Panc1 (cell line): Measurements from ENCODE around the gene DRC3. TPM values are rescaled to one million over a fixed set of nuclear protein-coding genes. Genes with fewer than 3 reads are reported as not detected.

ENCODE experiments used
- ATAC-seq: fragments of 200-7000 bp; cut with Tn5 transposase; 2 replicates; pipeline ENCODE4 v1.9.1; 2020; ENCODE audit warnings: mild to moderate bottlenecking, moderate library complexity
- BruUV-seq: library from RNA; stranded (reverse); fragments of 400-500 nt; replicated peaks from 2 replicates; lab custom pipeline; 2021; lab: Mats Ljungman, UMichigan
- CTCF ChIA-PET: fragments of 300-600 bp; sonication (Branson Sonifier 250); formaldehyde crosslinking; loops from one replicate; lab custom pipeline; 2022; ENCODE audit warnings: antibody characterized with exemption; lab: Charles Lee
- POLR2A ChIA-PET: fragments of 300-600 bp; sonication (Branson Sonifier 250); formaldehyde crosslinking; loops from one replicate; lab custom pipeline; 2022; ENCODE audit warnings: antibody characterized with exemption; lab: Charles Lee
- DNase-seq: peaks from one replicate; pipeline ENCODE4 v3.0.0-alpha.2; 2010; ENCODE audit warnings: low read depth, low spot score
- H3K27ac ChIP-seq: 2 replicates; pipeline ENCODE4 v1.5.1; 2011; ENCODE audit warnings: mild to moderate bottlenecking, low read length, inconsistent platforms
- H3K27me3 ChIP-seq: fragments of 200-500 bp; sonication (Bioruptor generic); 2 replicates; pipeline ENCODE4 v1.6.0; 2014; ENCODE audit warnings: low read length, inconsistent platforms; ENCODE audit not compliant: control insufficient read depth, insufficient read depth
- H3K36me3 ChIP-seq: fragments of 200-500 bp; sonication (Bioruptor generic); 2 replicates; pipeline ENCODE4 v1.5.1; 2014; ENCODE audit warnings: inconsistent platforms, mild to moderate bottlenecking, low read length, moderate library complexity; ENCODE audit not compliant: control insufficient read depth, insufficient read depth
- H3K4me1 ChIP-seq: 2 replicates; pipeline ENCODE4 v1.5.1; 2011; ENCODE audit warnings: inconsistent platforms, mild to moderate bottlenecking, low read length, moderate library complexity; ENCODE audit not compliant: control insufficient read depth, insufficient read depth
- H3K4me3 ChIP-seq, 2 experiments: 2 replicates each; pipeline ENCODE4 v1.5.1; 2011 to 2012; ENCODE audit warnings: low read depth in 2 of 2, low read length in 2 of 2, mild to moderate bottlenecking in 2 of 2, inconsistent platforms in 1 of 2, moderate library complexity in 1 of 2
- H3K9me3 ChIP-seq: fragments of 200-500 bp; sonication (Bioruptor generic); 2 replicates; pipeline ENCODE4 v1.5.1; 2014; ENCODE audit warnings: low read depth, mild to moderate bottlenecking, inconsistent platforms, low read length, moderate library complexity; ENCODE audit not compliant: control insufficient read depth, insufficient read depth
- CTCF ChIP-seq: fragments of 450-650 bp; IDR thresholded peaks from 2 replicates; pipeline ENCODE4 v1.5.1; 2017; ENCODE audit warnings: mild to moderate bottlenecking
- POLR2AphosphoS5 ChIP-seq: IDR thresholded peaks from 2 replicates; pipeline ENCODE4 v1.6.1; 2012; ENCODE audit warnings: mild to moderate bottlenecking, low read depth, low read length, moderate library complexity
- REST ChIP-seq, 2 experiments: IDR thresholded peaks; 2 replicates each; pipeline ENCODE4 v1.6.1; 2011 to 2012; ENCODE audit warnings: low read depth in 2 of 2, control low read depth in 1 of 2, low read length in 1 of 2, mild to moderate bottlenecking in 1 of 2, moderate library complexity in 1 of 2; ENCODE audit not compliant: insufficient read depth in 1 of 2
- SIN3A ChIP-seq: IDR thresholded peaks from 2 replicates; pipeline ENCODE4 v1.6.1; 2012; ENCODE audit warnings: low read depth, mild to moderate bottlenecking, low read length, moderate library complexity, borderline replicate concordance; ENCODE audit not compliant: insufficient read depth
- TCF7L2 ChIP-seq: IDR thresholded peaks from 2 replicates; pipeline ENCODE4 v1.6.1; 2011; ENCODE audit warnings: mild to moderate bottlenecking, low read depth, low read length, inconsistent platforms
- in situ Hi-C: cut with HindIII; loops from 2 replicates; pipeline ENCODE4 v1.10.0; 2016; ENCODE audit warnings: low sequenced_read_pairs, low pct_unique_long_range_greater_than_20kb
- intact Hi-C: fragments of 100-400 bp; cut with micrococcal nuclease; formaldehyde crosslinking; loops from one replicate; pipeline ENCODE4 v1.10.0; 2022; ENCODE audit not compliant: unreplicated experiment
- total RNA-seq: library from RNA; stranded (reverse); gene quantifications from one replicate; pipeline ENCODE4 v1.2.1, GENCODE V29; 2021; ENCODE audit not compliant: unreplicated experiment

DRC3 gene
- total RNA-seq, 1 experiment from 2014 or later = 3.6 TPM

- no TSS peak for BruUV-seq
- ChIA-PET POLR2A (no interaction called here), CTCF (no interaction called here)
These were observed 91.4 kb downstream of the DRC3 start for GRCh38 chr17:18064053-18064452.

GRCh38 chr17:18065546-18065945, 92.9 kb downstream of the DRC3 start:
- in situ Hi-C loops (no loop called here), intact Hi-C loops (no loop called here)
- CTCF ChIA-PET = no interaction called here
- TF ChIP-seq SIN3A (no peak), CTCF (no peak), POLR2AphosphoS5 (no peak), REST (IDR thresholded peaks at IDR 0.05; ENCODE audit: insufficient read depth in 1 of 2, low read depth in 2 of 2, low read length in 1 of 2) (no peak), TCF7L2 (no peak)
- Histone ChIP-seq H3K27me3 (no peaks in the 10 kb centered on the region), H3K9me3 (no peaks in the 10 kb centered on the region), H3K36me3 (peaks cover 4% of the 10 kb centered on the region; the same call in 1 of the 2 replicates), H3K4me1 (no peaks in the 10 kb centered on the region), H3K4me3 (no peak overlapping the region), H3K27ac (no peak overlapping the region)
- BruUV-seq = no TSS peak
- POLR2A ChIA-PET = interaction anchor here (0.7 kb wide), 1 partner anchor 152 kb away, joined by 10 read pairs; no protein-coding TSS in a partner anchor
- DNase-seq (no peak), ATAC-seq (no peak)

More at GRCh38 chr17:18064053-18064452, 91.4 kb downstream of the DRC3 start:
- no peak for TF ChIP-seq POLR2AphosphoS5
- TF ChIP-seq SIN3A = no peak
- no peak for TF ChIP-seq REST (IDR thresholded peaks at IDR 0.05; ENCODE audit: insufficient read depth in 1 of 2, low read depth in 2 of 2, low read length in 1 of 2)
- no peak for TF ChIP-seq TCF7L2
- TF ChIP-seq CTCF = no peak
- no peak overlapping the region for H3K27ac ChIP-seq
- no peaks in the 10 kb centered on the region for H3K27me3 ChIP-seq
- DNase-seq (no peak), ATAC-seq (no peak)
- peaks cover 5% of the 10 kb centered on the region for H3K36me3 ChIP-seq
- no peaks in the 10 kb centered on the region for H3K9me3 ChIP-seq
- intact Hi-C loops = no loop called here
- no peaks in the 10 kb centered on the region for H3K4me1 ChIP-seq
- no peak overlapping the region for H3K4me3 ChIP-seq
- in situ Hi-C loops = no loop called here

Other genes with a start within 250 kb of the DRC3 start
- gene SREBF1, start 135.9 kb upstream of the DRC3 start, total RNA-seq = 230 TPM
- gene TOM1L2, start 462 bp upstream of the DRC3 start, total RNA-seq = 45.2 TPM
- 22.3 TPM for gene ATPAF2, start 66.3 kb downstream of the DRC3 start, total RNA-seq
- 11.1 TPM for gene GID4, start 66.5 kb downstream of the DRC3 start, total RNA-seq
- 42.0 TPM for gene DRG2, start 115.1 kb downstream of the DRC3 start, total RNA-seq
- 0.36 TPM for gene MYO15A, start 135.9 kb downstream of the DRC3 start, total RNA-seq
- gene ALKBH5, start 211.0 kb downstream of the DRC3 start, total RNA-seq = 94.5 TPM